GM12878 (cell line): Measurements from ENCODE around the gene HEATR3. TPM values are rescaled to one million over a fixed set of nuclear protein-coding genes. Genes with fewer than 3 reads are reported as not detected.
A peak's percentile ranks its signal among the peaks of the same experiment; 100 is the strongest.

Source experiments
- ATAC-seq: fragments of 200-7000 bp; cut with Tn5 transposase; 3 replicates; pipeline ENCODE4 v1.9.1; 2020; ENCODE audit warnings: mild to moderate bottlenecking, moderate library complexity
- BruUV-seq: library from RNA; stranded (reverse); fragments of 400-500 nt; replicated peaks from 2 replicates; lab custom pipeline; 2021; lab: Mats Ljungman, UMichigan
- CTCF ChIA-PET: fragments of 300-600 bp; sonication (Branson Sonifier 250); formaldehyde crosslinking; extraction: SDS; loops from one replicate; lab custom pipeline; 2021; ENCODE audit warnings: inconsistent platforms; lab: Yijun Ruan, JAX
- POLR2A ChIA-PET: fragments of 350-600 bp; formaldehyde crosslinking; extraction: SDS; loops from one replicate; lab custom pipeline; 2021; ENCODE audit warnings: inconsistent platforms; lab: Charles Lee
- RAD21 ChIA-PET: fragments of 300-600 bp; sonication (Branson Sonifier 250); formaldehyde crosslinking; loops from one replicate; lab custom pipeline; 2023; ENCODE audit warnings: antibody characterized with exemption; ENCODE audit not compliant: unreplicated experiment; lab: Charles Lee
- SMC1A ChIA-PET: fragments of 300-600 bp; sonication (Branson Sonifier 250); formaldehyde crosslinking; loops from one replicate; lab custom pipeline; 2023; ENCODE audit not compliant: unreplicated experiment, uncharacterized antibody; lab: Charles Lee
- DNase-seq: peaks from one replicate; pipeline ENCODE4 v3.0.0-alpha.2; 2011; ENCODE audit warnings: low read depth, low spot score
- FAIRE-seq: peaks from 3 replicates; lab custom pipeline; 2011; peaks lifted over from hg19 to GRCh38; lab: Jason Lieb, UNC
- H2AFZ ChIP-seq: 2 replicates; pipeline ENCODE4 v1.6.0; 2011; ENCODE audit warnings: low read depth, low read length, control low read depth; ENCODE audit not compliant: control insufficient read depth
- H3K27ac ChIP-seq: 2 replicates; pipeline ENCODE4 v1.5.1; 2011; ENCODE audit warnings: control low read depth; ENCODE audit not compliant: control insufficient read depth, insufficient read depth
- H3K27me3 ChIP-seq, 2 experiments: replicated peaks in 1 of 2; 2 replicates each; pipeline versions ENCODE4 v1.6.0 to v1.6.1; 2011; ENCODE audit warnings: low read length in 1 of 2; ENCODE audit not compliant: control insufficient read depth in 2 of 2, insufficient read depth in 2 of 2
- H3K36me3 ChIP-seq, 2 experiments: 2 replicates each; pipeline ENCODE4 v1.5.1; 2011; ENCODE audit warnings: low read length in 1 of 2; ENCODE audit not compliant: control insufficient read depth in 2 of 2, insufficient read depth in 2 of 2
- H3K4me1 ChIP-seq: 2 replicates; pipeline ENCODE4 v1.6.1; 2011; ENCODE audit warnings: mild to moderate bottlenecking, low read length, moderate library complexity, mixed read lengths; ENCODE audit not compliant: control insufficient read depth, insufficient read depth
- H3K4me2 ChIP-seq: 2 replicates; pipeline ENCODE4 v1.6.0; 2011; ENCODE audit warnings: control low read depth; ENCODE audit not compliant: control insufficient read depth, insufficient read depth
- H3K4me3 ChIP-seq: fragments of 200-600 bp; sonication (generic); 2 replicates; pipeline ENCODE4 v1.5.1; 2016
- H3K79me2 ChIP-seq: 2 replicates; pipeline ENCODE4 v1.6.0; 2011; ENCODE audit warnings: low read length; ENCODE audit not compliant: control insufficient read depth, insufficient read depth
- H3K9ac ChIP-seq: 2 replicates; pipeline ENCODE4 v1.8.0; 2011; ENCODE audit warnings: low read length, control low read depth, mixed read lengths; ENCODE audit not compliant: control insufficient read depth, insufficient read depth
- H3K9me3 ChIP-seq: replicated peaks from 3 replicates; pipeline ENCODE4 v1.5.1; 2011; ENCODE audit warnings: mild to moderate bottlenecking, low read length; ENCODE audit not compliant: control insufficient read depth, insufficient read depth
- H4K20me1 ChIP-seq: 2 replicates; pipeline ENCODE4 v1.6.0; 2011; ENCODE audit not compliant: control insufficient read depth, insufficient read depth
- BCL3 ChIP-seq: IDR thresholded peaks from 2 replicates; pipeline ENCODE4 v1.6.1; 2011; ENCODE audit warnings: borderline replicate concordance, low read depth, mild to moderate bottlenecking, moderate library complexity, low read length; ENCODE audit not compliant: insufficient read depth, poor library complexity, severe bottlenecking
- CBX3 ChIP-seq: fragments of 200-600 bp; sonication (generic); IDR thresholded peaks from 2 replicates; pipeline ENCODE4 v1.6.1; 2016; ENCODE audit warnings: low read depth, borderline replicate concordance
- EGR1 ChIP-seq, 2 experiments: IDR thresholded peaks; 1 replicate in 1 of 2; 2 replicates in 1 of 2; pipeline ENCODE4 v1.6.1; 2011 to 2012; ENCODE audit warnings: low read depth in 2 of 2, low read length in 2 of 2, borderline replicate concordance in 1 of 2, mild to moderate bottlenecking in 1 of 2, moderate library complexity in 1 of 2
- RFX5 ChIP-seq: IDR thresholded peaks from 2 replicates; pipeline ENCODE4 v1.6.1; 2011; ENCODE audit warnings: low read depth, low read length, improper control_type of control experiment
- SRF ChIP-seq, 2 experiments: IDR thresholded peaks; 2 replicates each; pipeline ENCODE4 v1.6.1; 2011; ENCODE audit warnings: low read depth in 2 of 2, low read length in 2 of 2, mild to moderate bottlenecking in 1 of 2, moderate library complexity in 1 of 2
- TARDBP ChIP-seq: IDR thresholded peaks from 2 replicates; pipeline ENCODE4 v1.6.1; 2016; ENCODE audit warnings: borderline replicate concordance
- YY1 ChIP-seq: IDR thresholded peaks from 2 replicates; pipeline ENCODE4 v1.6.1; 2011; ENCODE audit warnings: low read depth, mild to moderate bottlenecking, low read length
- whole genome bisulfite sequencing: methylation state at CpG from one replicate; pipeline ENCODE4 v1.1.6; 2016; ENCODE audit warnings: low lambda C conversion rate; ENCODE audit not compliant: insufficient replicate concordance, insufficient coverage; ENCODE audit errors: missing lambda C conversion rate; 5-methylcytosine and 5-hydroxymethylcytosine counted together
- in situ Hi-C: fragments of 300-500 bp; cut with MboI; formaldehyde crosslinking; loops from 9 replicates; pipeline ENCODE4 v1.14.3; 2018; ENCODE audit warnings: mixed read lengths
- intact Hi-C: fragments of 100-400 bp; cut with micrococcal nuclease; formaldehyde crosslinking; loops from one replicate; pipeline ENCODE4 v1.14.2; 2022; ENCODE audit not compliant: unreplicated experiment
- polyA plus RNA-seq, 11 experiments: library from polyadenylated mRNA; depleted of rRNA in 4 of 11; unstranded in 6 of 11; stranded (reverse) in 5 of 11; fragments of >200 nt; fragmentation: Nextera tagmentation in 4 of 11; fragmentation: Illumina TruSeq in 1 of 11; extraction: Ambion mirVana in 4 of 11; extraction: Trizol in 1 of 11; gene quantifications; 1 replicate in 1 of 11; 2 replicates in 10 of 11; pipeline versions ENCODE4 v1.2.1 to v1.2.3, GENCODE V29; 2011 to 2016; ENCODE audit warnings: inconsistent platforms in 2 of 11, missing spikeins in 2 of 11, low read depth in 1 of 11
- total RNA-seq, 4 experiments: library from RNA; depleted of rRNA in 3 of 4; stranded (reverse); fragments of >200 nt in 3 of 4; fragmentation: Illumina TruSeq in 1 of 4; extraction: Trizol in 1 of 4; gene quantifications; 2 replicates each; pipeline versions ENCODE4 v1.2.1 to v1.2.3, GENCODE V29; 2013 to 2021

Gene HEATR3
- total and polyA plus RNA-seq, 10 of the 15 experiments (the other 5 are each of a cell fraction or from before 2014, with no cell fraction given): 1.5 to 30.0 (median 17.7) TPM

- in situ Hi-C loops (no loop called here), intact Hi-C loops (no loop called here)
- no peak overlapping the region for H3K4me3 ChIP-seq
- no peak overlapping the region for H2AFZ ChIP-seq
- ChIA-PET RAD21 (interaction anchor here (1.6 kb wide), 1 partner anchor 170 kb away, joined by 6 read pairs; no protein-coding TSS in a partner anchor), SMC1A (interaction anchor here (1.0 to 1.9 kb wide), 2 partner anchors 15 to 245 kb away, joined by 3 to 8 read pairs; partner anchors contain the start of gene CNEP1R1), POLR2A (no interaction called here), CTCF (interaction anchor here (0.9 kb wide), 1 partner anchor 22 kb away, joined by 3 read pairs; no protein-coding TSS in a partner anchor)
- no peak overlapping the region for H3K4me2 ChIP-seq
- H3K9me3 ChIP-seq: no peaks in the 10 kb centered on the region
- peaks cover 11% of the 10 kb centered on the region for H3K4me1 ChIP-seq
- no peaks in the 10 kb centered on the region; a peak in 1 of 4 replicates for H3K36me3 ChIP-seq
- FAIRE-seq: no peak
- BruUV-seq: no TSS peak
- no peak for TF ChIP-seq CBX3
- no peak for TF ChIP-seq TARDBP
- peak; percentile 68 for TF ChIP-seq BCL3
- no peak for TF ChIP-seq YY1
- TF ChIP-seq RFX5: no peak
- no peak for TF ChIP-seq SRF (IDR thresholded peaks at IDR 0.05; ENCODE audit: low read depth in 2 of 2, low read length in 2 of 2)
- TF ChIP-seq EGR1 (IDR thresholded peaks at IDR 0.05; ENCODE audit: borderline replicate concordance in 1 of 2, low read depth in 2 of 2, low read length in 2 of 2): no peak
- no peaks in the 10 kb centered on the region for H4K20me1 ChIP-seq
- H3K27me3 ChIP-seq: no peaks in the 10 kb centered on the region
- WGBS: 95% methylated on average over 8 of the region's 8 CpGs
- H3K27ac ChIP-seq: no peak overlapping the region
- H3K9ac ChIP-seq: no peak overlapping the region
- H3K79me2 ChIP-seq: no peaks in the 10 kb centered on the region
- no peak for ATAC-seq
- DNase-seq: no peak
Measured at GRCh38 chr16:50040018-50040417, 25.8 kb upstream of the HEATR3 start.
